ENCODE data around the gene H6PD.

H6PD gene

DNA sequence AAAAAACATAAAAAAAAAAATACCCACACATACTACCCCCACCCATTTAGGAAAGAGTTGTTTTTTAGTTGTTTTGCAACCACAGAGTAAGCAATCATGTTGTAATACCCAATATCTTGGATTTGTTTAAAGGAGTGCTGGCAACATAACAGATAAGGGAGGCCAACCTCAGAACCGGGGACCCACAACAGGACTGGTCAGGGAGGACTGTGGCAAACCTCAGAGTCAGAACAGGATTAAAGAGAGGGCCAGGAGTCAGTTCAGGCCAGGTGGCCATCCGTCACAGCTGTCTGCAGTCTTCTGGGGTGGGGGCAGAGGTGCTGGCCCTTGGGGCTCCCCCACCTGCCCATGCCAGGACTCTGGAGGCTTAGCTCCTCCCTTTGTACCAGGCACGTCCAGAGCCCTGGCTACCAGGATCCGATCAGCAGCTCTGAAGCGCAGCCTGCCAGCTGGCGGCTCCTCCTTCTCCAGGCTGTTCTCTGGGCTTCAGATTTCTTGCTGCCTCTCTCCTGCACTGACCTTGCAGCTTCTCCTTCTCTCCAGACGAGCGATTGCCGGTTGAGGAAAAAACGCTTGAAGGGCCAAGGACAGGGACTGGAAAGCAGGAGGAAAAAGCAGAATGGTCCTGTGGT lies 7.9 kb downstream of the H6PD start:
- DNase-seq, result no peak

DNA sequence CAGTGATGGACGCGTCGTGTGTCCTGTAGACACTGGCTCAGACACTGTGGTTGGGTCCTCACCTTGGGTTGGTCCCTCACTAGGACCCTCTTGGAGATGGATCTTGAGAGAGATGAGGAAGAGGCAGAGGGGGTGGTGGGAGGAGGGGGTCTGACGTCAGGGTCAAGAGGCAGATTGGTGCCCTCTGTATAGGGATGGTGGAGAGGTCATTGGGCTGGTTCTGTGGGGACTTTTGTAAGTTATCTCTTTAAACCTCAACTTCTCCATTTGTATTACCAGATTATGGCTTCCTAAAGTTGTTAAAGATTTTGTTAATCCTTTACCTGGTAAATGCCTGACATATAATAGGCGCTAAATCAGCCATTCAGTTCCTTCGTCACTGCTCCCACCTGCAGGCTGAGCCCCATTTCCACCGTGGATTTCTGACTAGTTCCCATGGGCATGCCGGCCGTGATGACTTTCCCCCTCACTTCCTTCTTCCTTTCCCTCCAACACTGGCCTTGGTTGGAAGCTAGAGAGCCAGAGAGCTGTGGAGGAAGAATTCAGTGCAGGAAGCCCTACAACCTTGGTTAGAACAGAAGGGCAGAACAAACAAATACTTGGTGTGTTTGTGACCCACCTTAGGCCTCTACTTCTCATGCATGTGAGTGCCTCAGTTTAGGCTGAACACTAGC lies 8.6 kb downstream of the H6PD start:
- no peak for DNase-seq

DNA sequence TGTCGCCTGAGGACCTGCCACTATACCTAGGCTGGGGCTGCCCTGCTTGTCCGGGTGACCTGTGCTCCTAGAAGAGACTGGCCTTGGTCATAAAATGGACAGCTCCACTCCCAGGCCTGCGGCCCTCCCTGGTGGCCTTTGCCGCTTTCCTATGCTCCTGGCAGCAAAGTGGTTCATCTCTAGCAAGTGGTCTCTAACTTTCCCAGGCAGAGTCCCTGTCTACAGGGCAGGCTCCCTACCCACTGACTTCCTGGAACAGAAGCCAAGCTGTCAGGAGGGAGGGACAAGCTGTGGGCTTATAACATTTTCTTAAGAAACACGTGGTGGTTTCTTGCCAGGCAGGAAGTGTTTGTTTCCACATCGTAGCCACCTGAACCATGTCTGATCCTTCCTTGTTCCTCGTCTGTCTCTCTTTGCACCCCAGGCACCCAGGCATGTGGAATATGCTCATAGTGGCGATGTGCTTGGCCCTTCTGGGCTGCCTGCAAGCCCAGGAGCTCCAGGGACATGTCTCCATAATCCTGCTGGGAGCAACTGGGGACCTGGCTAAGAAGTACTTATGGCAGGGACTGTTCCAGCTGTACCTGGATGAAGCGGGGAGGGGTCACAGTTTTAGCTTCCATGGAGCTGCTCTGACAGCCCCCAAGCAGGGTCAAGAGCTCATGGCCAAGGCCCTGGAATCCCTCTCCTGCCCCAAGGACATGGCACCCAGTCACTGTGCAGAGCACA lies 10.1 kb downstream of the H6PD start:
- no peak for DNase-seq

DNA sequence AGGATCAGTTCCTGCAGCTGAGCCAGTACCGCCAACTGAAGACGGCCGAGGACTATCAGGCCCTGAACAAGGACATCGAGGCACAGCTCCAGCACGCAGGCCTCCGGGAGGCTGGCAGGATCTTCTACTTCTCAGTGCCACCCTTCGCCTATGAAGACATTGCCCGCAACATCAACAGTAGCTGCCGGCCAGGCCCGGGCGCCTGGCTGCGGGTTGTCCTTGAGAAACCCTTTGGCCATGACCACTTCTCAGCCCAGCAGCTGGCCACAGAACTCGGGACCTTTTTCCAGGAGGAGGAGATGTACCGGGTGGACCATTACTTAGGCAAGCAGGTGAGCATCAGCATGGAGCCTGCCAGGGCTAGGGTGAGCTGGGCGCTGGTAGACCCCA lies 10.7 kb downstream of the H6PD start:
- DNase-seq, result no peak

DNA sequence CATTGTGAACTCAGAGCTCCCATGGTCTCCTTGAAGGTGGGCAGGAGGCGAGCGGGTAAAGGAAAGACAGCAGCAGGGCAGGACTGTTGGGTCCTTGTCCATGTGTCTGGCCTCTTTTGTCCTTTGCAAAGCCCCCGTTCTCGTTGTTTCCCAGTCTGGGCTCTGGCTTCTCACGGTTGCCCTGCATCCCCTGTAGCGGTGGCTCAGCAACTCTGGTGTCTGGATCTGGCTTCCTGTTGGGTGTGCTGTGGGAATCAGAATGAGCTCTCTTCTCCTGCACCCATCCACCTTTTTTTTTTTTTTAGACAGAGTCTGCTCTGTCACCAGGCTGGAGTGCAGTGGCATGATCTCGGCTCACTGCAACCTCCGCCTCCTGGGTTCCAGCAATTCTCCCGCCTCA lies 11.1 kb downstream of the H6PD start:
- DNase-seq, result no peak

DNA sequence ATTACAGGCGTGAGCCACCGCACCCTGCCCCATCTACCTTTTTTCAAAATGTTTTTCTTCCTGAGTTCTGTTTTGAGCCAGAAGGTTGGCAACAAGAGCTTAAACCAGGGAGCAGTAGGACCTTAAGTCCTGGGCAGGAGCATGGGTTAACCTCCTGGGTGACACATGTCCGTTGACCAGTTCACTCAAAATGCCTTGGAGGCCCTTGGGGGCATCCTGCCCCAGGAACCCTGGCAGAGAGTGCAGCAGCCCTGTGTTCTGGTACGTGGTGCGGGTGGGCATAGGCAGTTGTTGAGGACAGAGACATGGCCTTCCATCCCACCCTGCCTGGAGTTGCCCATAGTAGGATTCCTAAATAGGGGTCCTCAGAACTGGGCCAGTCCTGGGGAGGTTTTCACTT lies 11.6 kb downstream of the H6PD start:
- DNase-seq, result no peak

DNA sequence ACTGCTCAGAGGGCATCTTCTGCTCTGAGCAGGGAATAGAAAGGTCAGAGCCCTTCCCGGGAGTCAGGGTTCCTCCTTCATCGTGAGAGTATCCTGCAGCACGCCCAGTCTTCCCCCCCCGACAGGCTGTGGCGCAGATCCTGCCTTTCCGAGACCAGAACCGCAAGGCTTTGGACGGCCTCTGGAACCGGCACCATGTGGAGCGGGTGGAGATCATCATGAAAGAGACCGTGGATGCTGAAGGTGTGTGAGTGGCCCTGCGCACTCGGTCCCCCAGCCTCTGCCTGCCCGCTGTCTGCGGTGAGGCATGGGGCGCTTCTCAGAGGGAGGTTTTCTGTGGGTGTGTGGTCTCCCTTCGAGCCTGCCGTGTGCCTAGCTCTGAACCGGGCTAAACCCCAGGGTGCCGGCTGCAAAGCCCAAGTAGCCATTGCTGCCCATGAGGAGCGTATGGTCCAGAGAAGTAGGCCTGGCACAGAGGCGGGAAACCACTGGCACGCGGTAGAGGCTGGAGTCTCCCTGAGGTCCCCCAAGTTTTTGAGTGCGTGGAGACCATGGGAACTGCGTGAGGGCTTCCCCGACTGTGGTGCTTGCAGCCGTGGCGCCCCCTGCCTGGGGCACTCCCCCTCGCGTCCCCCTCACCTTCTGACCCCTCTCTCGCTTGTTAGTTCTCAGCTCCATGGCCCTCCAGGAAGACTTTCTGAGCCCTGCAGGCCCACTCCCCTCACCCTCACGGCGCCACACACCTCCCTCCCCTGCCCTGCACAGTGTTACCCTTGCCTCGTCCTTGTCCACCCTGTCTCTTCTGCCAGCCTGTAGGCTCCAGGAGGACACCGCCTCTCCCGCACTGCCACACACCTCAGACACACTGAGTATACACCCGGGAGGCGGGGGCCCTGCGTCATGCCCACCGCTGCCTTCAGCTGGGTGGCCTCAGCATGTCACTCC lies 12.5 kb downstream of the H6PD start:
- no peak for DNase-seq

DNA sequence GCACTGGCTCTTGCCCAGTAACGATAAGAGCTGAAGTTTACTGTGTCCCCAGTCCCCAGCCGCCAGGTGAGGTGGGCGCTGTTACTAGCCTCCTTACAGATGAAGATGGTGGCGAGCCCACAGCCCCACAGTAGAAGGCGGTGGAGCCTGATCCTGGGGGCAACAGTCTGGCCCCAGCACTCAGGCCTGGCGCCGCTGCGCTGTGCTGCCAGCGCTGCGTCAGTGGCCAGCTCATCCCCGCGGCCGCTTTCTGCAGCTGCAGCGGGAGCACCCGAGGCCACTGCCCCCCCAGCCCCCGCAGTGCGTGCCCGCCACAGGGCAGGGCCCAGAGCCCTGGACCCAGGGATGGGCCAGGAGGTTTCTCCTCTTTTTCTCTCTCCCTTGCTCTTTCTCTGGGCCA lies 13.3 kb downstream of the H6PD start:
- DNase-seq, result no peak

DNA sequence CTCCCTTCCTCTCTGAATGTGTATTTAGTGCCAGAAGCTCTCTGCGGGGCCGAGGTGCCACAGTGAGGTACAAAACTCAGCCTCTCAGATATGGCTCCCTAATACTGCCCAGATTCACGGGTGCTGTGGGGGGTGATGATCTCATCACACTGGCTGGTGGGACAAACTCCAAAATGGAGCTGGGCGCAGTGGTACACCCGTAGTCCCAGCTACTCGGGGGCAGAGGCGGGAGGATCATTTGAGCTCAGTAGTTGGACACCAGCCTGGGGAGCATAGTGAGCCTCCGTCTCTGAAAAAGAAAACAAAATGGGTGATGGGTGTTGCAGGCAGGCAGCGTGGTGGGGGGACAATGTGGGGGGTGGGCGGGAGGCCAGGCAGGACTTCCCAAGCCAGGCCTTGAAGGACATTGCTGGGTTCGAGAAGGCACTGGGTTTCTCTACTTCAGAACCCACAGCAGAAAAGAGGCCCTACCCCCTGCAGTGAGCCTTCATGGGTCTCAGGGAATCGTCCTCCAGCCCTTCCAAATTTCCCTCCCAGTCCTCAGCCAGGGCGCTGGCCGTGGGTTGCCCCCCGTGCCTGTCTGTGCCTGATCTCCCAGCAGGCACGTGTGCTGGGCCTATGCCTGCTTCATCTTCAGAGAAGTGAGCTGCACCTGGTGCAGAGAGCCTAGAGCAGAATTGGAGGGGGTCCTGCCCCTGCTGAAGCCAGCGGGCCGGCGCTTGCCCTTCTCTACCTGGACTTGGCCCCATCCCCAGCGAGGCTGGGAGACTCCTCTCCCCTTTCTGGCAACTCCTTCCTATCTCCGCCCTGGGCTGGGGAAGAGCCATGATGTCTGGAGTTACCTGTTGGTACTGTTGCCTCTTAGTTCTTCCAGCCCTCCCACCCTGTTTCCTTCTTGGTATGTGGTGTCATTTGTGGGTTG lies 14.0 kb downstream of the H6PD start:
- DNase-seq, result no peak

DNA sequence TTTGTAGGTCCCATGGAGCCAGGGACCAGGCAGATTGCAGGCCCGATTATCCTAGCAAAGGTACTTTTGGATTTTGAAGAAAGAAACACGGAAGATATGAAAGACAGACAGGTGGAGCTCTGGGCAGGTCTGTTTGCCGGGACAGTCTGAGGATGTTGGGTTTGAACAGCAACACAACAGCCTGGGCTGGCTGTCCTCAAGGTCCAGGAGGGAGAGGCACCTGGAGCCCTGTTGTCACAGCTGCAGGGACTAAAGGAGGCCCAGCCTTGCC lies 14.6 kb downstream of the H6PD start:
- DNase-seq, result no peak

DNA sequence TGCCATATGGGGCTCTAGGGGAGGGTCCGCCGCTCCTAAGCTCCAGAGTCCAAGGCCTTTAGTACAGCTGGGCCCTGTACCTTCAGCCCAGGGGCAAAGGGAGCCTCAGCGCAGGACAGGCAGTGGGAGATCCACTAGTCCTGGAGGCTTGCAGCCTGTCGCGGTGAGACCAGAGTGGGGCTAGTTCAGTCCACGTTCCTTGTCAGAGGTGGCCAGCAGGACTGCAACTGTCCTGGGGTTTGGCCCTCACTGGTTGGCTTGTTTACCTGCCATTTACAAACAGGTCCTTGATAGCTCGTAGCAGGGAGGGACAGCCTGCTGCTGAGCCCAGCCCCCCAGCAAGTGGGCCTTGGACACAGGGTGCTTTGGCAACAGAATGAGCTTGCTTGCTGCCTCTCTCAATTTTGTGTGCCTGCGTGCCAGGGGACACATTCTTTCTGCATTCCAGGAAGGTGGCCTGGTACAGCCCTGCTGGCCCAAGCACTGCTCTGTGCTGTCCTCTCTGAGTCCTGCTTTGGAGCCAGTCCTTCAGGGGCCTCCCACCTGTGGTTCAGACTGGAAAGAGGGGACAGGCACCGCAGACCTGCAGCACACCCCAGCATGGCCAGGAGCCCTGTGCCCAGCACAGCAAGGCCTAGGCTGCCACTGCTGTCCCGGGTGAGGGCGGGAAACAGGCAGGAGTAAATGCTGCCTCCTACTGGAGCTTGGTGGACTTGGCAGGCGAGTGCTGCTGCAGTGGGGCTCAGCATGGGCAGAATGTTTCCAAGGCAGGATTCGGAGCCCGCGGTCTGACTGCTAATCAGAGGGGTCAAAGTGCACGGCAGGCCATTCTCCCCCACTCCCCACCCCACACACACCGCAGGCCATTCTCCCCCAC lies 15.2 kb downstream of the H6PD start:
- DNase-seq, result no peak

DNA sequence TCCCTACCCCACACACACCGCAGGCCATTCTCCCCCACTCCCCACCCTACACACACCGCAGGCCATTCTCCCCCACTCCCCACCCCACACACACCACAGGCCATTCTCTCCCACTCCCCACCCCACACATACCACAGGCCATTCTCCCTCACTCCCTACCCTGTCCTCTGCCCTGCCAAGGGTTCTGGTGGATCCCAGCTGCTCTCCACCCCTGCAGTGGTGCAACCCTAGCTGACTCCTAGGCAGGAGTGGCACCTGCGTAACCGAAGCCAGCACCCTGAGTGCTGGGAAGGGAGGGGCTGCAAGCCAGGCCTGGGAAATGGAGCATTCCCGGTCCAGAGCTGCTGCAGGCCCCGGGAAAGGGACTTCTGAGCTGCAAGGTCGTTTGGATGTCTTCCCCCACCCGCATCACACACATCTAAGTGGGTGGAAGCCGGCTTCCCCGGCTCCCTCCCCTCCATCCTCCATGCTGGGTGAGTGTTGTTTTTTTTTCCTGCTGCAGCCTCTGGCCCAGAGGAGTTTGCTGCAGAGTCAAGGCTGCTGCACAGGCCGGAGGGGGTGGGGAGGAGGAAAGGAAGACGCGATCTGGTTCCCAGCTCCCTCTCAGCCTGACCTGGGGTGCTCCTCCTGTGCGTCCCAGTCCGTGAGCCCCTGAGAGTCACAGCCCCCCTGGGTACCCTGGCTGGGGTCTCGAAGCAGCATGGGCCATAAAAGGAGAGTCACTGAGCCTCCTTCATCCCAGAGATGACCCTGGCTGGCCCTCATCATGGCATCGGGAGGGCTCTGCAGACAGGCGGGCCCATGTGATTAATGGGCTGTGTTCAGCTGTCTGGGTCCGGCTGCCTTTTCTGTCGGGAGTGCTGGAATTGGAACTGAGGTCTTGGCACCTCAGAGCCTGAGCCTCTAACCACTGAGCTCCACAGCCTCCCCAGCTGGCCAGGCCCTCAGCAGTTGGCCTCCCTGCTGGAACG lies 16.1 kb downstream of the H6PD start:
- DNase-seq, result no peak

DNA sequence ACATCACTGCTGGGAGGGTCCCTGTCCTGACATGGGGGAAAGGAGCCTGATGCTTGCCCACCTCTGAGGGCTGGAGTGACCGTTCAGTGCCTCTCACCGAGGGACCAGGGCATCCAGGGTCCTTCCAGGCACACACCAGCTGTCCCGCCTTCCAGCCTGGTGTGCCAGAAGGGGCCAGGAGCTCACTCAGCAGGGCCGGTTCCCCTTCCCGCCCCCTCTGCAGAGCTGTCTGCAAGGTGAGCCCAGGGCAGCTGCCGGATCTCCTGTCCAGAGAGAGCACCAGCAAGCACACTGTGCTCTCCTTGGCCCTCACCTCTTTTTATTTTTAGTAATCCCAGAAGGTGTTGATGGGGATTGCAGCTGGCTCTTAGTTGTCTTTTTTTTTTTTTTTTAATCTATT lies 16.9 kb downstream of the H6PD start:
- DNase-seq, result no peak

DNA sequence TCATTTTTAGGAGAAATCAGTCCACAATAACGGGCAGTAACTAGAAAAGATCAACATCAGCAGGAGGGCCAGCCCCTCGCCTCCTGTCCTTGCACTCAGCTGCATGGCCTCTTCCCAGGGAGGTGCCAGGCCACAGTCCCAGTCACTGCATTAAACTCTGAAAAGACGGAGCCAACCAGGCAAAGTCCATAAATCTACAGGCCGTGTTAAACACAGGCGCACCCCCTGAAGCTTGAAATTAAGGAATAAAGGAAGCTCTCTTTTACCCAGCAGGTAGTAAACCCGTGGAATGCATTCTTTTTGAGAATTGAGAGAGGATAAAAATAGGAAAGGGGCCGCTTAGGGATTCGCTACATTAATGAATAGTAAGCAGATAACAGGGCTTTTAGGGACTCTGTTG lies 18.4 kb downstream of the H6PD start:
- DNase-seq, result no peak

DNA sequence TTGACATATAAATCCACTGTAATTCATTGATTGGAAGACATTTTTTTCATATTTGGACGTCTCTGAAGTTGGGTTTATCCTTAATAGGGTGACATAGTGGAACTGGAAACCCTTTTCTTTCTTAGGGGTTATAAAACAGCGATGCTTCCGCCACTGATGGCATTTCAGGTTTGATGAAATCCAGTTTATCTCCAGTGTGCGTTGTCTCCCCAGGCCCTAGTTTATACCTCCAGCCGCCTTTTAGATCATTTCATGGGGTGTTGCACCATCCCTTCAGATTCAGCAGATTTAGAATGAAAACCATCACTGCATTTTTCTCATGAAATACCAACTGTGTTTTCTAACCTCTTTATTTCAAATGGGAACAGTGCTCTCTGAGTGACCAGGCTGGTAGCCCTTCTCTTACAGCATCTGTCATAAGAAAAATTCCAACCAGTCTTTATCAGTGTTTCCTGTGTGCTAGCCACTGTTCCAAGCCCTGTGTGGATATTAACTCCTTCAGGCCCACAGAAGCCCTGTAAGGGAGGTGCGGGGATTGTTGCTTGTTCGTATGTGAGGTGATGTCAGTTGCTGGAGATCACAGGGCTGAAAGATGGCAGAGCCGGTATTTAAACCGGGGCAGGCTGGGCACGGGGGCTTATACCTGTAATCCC lies 19.0 kb downstream of the H6PD start:
- DNase-seq, result no peak

DNA sequence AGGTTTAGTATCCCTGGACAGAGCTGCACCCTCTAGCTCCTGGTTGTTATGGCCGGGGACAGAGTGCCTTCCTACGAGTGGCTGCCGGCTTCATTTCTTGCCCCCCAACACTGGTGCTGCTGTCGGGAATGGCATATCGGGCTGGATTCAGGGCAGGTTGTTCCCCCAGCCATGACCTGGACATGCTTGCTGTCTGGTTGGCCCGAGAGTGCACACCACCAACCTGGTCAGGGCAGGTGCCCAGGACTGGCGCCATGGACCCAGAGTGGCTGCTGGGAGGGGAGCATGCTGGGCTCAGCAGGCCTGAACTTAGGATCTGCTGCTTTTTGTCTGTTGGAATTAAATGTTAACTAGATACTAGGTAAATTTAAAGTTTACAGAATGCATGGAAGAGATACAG lies 21.8 kb downstream of the H6PD start:
- DNase-seq, result no peak

DNA sequence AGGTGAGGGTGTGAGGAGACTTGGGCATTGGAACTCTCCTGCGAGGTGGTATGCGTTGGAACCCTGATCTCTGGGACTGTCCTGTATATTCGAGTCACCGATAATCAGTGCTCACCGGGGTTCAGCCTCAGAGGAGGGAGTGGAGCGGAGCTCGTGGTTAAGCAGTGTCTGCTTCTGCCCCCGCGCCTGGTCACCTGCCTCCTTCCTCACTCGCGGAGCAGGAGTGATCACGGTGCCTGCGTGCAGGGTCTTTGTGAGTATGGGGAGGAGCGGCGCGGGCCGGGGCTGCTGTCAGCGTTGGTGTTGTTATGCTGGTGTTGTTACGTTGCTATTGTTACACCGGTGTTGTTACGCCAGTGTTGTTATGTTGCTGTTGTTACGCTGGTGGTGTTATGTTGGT lies 23.3 kb downstream of the H6PD start:
- DNase-seq, result no peak

DNA sequence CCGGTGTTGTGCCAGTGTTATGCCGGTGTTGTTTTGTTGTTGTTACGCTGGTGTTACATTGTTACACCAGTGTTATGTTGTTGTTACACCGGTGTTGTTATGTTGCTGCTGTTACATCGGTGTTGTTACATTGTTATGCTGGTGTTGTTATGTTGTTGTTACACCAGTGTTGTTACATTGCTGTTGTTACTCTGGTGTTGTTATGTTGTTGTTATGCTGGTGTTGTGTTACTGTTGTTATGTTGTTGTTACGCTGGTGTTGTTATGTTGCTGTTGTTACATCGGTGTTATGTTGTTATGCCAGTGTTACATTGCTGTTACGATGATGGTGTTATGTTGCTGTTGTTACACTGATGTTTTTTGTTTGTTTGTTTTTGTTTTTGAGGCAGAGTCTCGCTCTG lies 24.1 kb downstream of the H6PD start:
- DNase-seq, result no peak

DNA sequence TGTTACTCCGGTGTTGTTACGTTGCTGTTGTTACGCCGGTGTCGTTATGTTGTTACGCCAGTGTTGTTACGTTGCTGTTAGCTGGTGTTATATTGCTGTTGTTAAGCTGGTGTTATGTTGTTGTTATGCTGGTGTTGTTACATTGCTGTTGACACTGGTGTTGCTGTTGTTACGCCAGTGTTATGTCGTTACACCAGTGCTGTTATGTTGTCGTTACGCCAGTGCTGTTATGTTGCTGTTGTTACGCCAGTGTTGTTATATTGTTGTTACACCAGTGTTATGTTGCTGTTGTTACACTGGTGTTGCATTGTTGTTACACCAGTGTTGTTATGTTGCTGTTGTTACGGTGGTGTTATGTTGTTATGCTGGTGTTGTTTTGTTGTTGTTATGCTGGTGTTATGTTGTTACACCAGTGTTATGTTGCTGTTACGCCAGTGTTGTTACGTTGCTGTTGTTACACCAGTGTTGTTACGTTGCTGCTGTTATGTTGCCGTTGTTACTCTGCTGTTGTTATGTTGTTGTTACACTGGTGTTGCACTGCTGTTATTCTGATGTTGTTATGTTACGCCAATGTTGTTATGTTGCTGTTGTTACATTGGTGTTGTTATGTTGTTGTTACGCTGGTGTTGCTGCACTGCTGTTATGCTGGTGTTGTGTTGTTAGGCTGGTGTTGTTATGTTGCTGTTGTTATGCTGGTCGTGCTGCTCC lies 25.6 kb downstream of the H6PD start:
- no peak for DNase-seq
